K562 (cell line): ENCODE measurements around the gene ZSCAN2. TPM values are rescaled to one million over a fixed set of nuclear protein-coding genes. Genes with fewer than 3 reads are reported as not detected.
A peak's percentile ranks its signal among the peaks of the same experiment; 100 is the strongest.

Source experiments
- ATAC-seq: fragments of 200-7000 bp; cut with Tn5 transposase; 3 replicates; pipeline ENCODE4 v1.9.1; 2020; ENCODE audit warnings: moderate library complexity
- BruUV-seq: library from RNA; stranded (reverse); fragments of 400-500 nt; replicated peaks from 2 replicates; lab custom pipeline; 2021; lab: Mats Ljungman, UMichigan
- CTCF ChIA-PET: fragments of 300-600 bp; formaldehyde crosslinking; extraction: SDS; loops from one replicate; lab custom pipeline; 2021; ENCODE audit warnings: low intra/inter-chr PET ratio; lab: Yijun Ruan, JAX
- POLR2A ChIA-PET: fragments of 300-600, 350-650 bp; sonication (Branson Sonifier 250); formaldehyde crosslinking; extraction: SDS; loops from one replicate; lab custom pipeline; 2021; ENCODE audit warnings: antibody characterized with exemption, inconsistent platforms; lab: Yijun Ruan, JAX
- DNase-seq, 4 experiments: peaks; one replicate each; pipeline versions ENCODE4 v3.0.0 to v3.0.0-alpha.2; 2011 to 2018; ENCODE audit warnings: low spot score in 3 of 4, mixed read lengths in 3 of 4; ENCODE audit errors: extremely low read depth in 1 of 4
- FAIRE-seq: peaks from 2 replicates; lab custom pipeline; 2011; peaks lifted over from hg19 to GRCh38; lab: Jason Lieb, UNC
- H2AFZ ChIP-seq: 2 replicates; pipeline ENCODE4 v1.6.0; 2011; ENCODE audit warnings: low read depth, low read length, control low read depth, inconsistent platforms
- H3K27ac ChIP-seq: fragments of 200-600 bp; 3 replicates; pipeline ENCODE4 v1.8.0; 2011; ENCODE audit warnings: low read depth, mild to moderate bottlenecking, control low read depth, inconsistent platforms, low read length, moderate library complexity, mixed read lengths; ENCODE audit errors: extremely low read depth
- H3K27me3 ChIP-seq, 2 experiments: fragments of 300-600 bp in 1 of 2; 2 replicates in 1 of 2; 3 replicates in 1 of 2; pipeline versions ENCODE4 v1.6.0 to v1.8.0; 2011; ENCODE audit warnings: inconsistent platforms in 2 of 2, low read length in 2 of 2, mild to moderate bottlenecking in 1 of 2, mixed read lengths in 1 of 2, moderate library complexity in 1 of 2; ENCODE audit not compliant: control insufficient read depth in 2 of 2, insufficient read depth in 2 of 2
- H3K36me3 ChIP-seq: fragments of 300-600 bp; 3 replicates; pipeline ENCODE4 v1.8.0; 2011; ENCODE audit warnings: mild to moderate bottlenecking, low read length, inconsistent platforms; ENCODE audit not compliant: control insufficient read depth, insufficient read depth
- H3K4me1 ChIP-seq, 2 experiments: fragments of 200-600 bp in 1 of 2; replicated peaks in 1 of 2; 2 replicates in 1 of 2; 3 replicates in 1 of 2; pipeline versions ENCODE4 v1.5.1 to v1.8.0; 2011; ENCODE audit warnings: inconsistent platforms in 2 of 2, low read length in 2 of 2, mild to moderate bottlenecking in 1 of 2, mixed read lengths in 1 of 2, moderate library complexity in 1 of 2; ENCODE audit not compliant: control insufficient read depth in 2 of 2, insufficient read depth in 2 of 2
- H3K4me2 ChIP-seq: 2 replicates; pipeline ENCODE4 v1.6.1; 2011; ENCODE audit warnings: low read length, control low read depth, inconsistent platforms, mixed read lengths; ENCODE audit not compliant: insufficient read depth
- H3K4me3 ChIP-seq: fragments of 200-600 bp; sonication (generic), shearing (Covaris generic); 2 replicates; pipeline ENCODE4 v1.5.1; 2016; ENCODE audit warnings: control low read depth, inconsistent platforms
- H3K79me2 ChIP-seq: fragments of 200-600 bp; 3 replicates; pipeline ENCODE4 v1.8.0; 2011; ENCODE audit warnings: low read length, inconsistent platforms; ENCODE audit not compliant: control insufficient read depth, insufficient read depth
- H3K9ac ChIP-seq, 2 experiments: 2 replicates each; pipeline versions ENCODE4 v1.6.0 to v1.6.1; 2011; ENCODE audit warnings: low read depth in 2 of 2, low read length in 2 of 2, control low read depth in 1 of 2, inconsistent platforms in 1 of 2, mild to moderate bottlenecking in 1 of 2, mixed read lengths in 1 of 2; ENCODE audit not compliant: insufficient read depth in 1 of 2
- H3K9me1 ChIP-seq: one replicate; pipeline ENCODE4 v1.6.0; 2011; ENCODE audit warnings: inconsistent platforms, mild to moderate bottlenecking, low read length, moderate library complexity; ENCODE audit not compliant: control insufficient read depth, insufficient read depth
- H3K9me3 ChIP-seq: replicated peaks from 2 replicates; pipeline ENCODE4 v1.5.1; 2011; ENCODE audit warnings: low read depth, low read length, inconsistent platforms; ENCODE audit not compliant: control insufficient read depth, insufficient read depth
- H4K20me1 ChIP-seq: replicated peaks from 2 replicates; pipeline ENCODE4 v1.6.1; 2011; ENCODE audit warnings: low read length, inconsistent platforms, mixed read lengths; ENCODE audit not compliant: control insufficient read depth, insufficient read depth
- ARID2 ChIP-seq: fragments of 450-650 bp; IDR thresholded peaks from 2 replicates; pipeline ENCODE4 v1.6.1; 2017; ENCODE audit warnings: antibody characterized with exemption, mild to moderate bottlenecking
- BACH1 ChIP-seq: fragments of 200-800 bp; sonication (Bioruptor generic); IDR thresholded peaks from 2 replicates; pipeline ENCODE4 v1.6.1; 2016; ENCODE audit warnings: missing genetic modification characterization, missing compliant biosample characterization
- CBX3 ChIP-seq, 2 experiments: IDR thresholded peaks; 1 replicate in 1 of 2; 2 replicates in 1 of 2; pipeline ENCODE4 v1.6.1; 2012; ENCODE audit warnings: inconsistent platforms in 2 of 2, low read length in 2 of 2, borderline replicate concordance in 1 of 2, control low read depth in 1 of 2
- MNT ChIP-seq, 2 experiments: fragments of 450-650 bp; conservative IDR thresholded peaks; 2 replicates each; pipeline ENCODE4 v1.6.1; 2017; ENCODE audit warnings: mild to moderate bottlenecking in 2 of 2, moderate library complexity in 2 of 2
- RBM22 ChIP-seq: fragments of 200-400 bp; formaldehyde crosslinking; IDR thresholded peaks from 2 replicates; pipeline ENCODE4 v1.6.1; 2018; ENCODE audit warnings: low read length, low read depth; ENCODE audit not compliant: poor library complexity, severe bottlenecking
- SIRT6 ChIP-seq: IDR thresholded peaks from one replicate; pipeline ENCODE4 v1.6.1; 2012; ENCODE audit warnings: low read depth, mild to moderate bottlenecking, control low read depth, inconsistent platforms, low read length, moderate library complexity
- SMAD4 ChIP-seq: fragments of 250-450 bp; sonication (Bioruptor Pico); conservative IDR thresholded peaks from 2 replicates; pipeline ENCODE4 v1.8.0; 2021; ENCODE audit warnings: inconsistent platforms, mild to moderate bottlenecking, moderate library complexity
- SMARCE1 ChIP-seq: fragments of 450-650 bp; IDR thresholded peaks from 2 replicates; pipeline ENCODE4 v1.7.1; 2016; ENCODE audit warnings: mild to moderate bottlenecking
- TCF15 ChIP-seq: fragments of 250-450 bp; sonication (Bioruptor Pico); IDR thresholded peaks from 2 replicates; pipeline ENCODE4 v1.8.0; 2022; ENCODE audit warnings: moderate library complexity, mild to moderate bottlenecking, inconsistent platforms
- TSHZ1 ChIP-seq: fragments of 250-450 bp; sonication (Bioruptor Pico); IDR thresholded peaks from 2 replicates; pipeline ENCODE4 v1.4.0; 2020; ENCODE audit warnings: mild to moderate bottlenecking, moderate library complexity
- ZFP36 ChIP-seq: fragments of 150-350 bp; IDR thresholded peaks from 2 replicates; pipeline ENCODE4 v1.6.1; 2018; ENCODE audit warnings: low read length, low read depth; ENCODE audit not compliant: partially characterized antibody
- ZNF165 ChIP-seq: fragments of 250-450 bp; sonication (Bioruptor Pico); IDR thresholded peaks from 2 replicates; pipeline ENCODE4 v1.4.0; 2020; ENCODE audit warnings: borderline replicate concordance
- ZNF23 ChIP-seq: fragments of 250-450 bp; sonication (Bioruptor Pico); IDR thresholded peaks from 2 replicates; pipeline ENCODE4 v1.4.0; 2020; ENCODE audit warnings: mild to moderate bottlenecking
- ZNF41 ChIP-seq: fragments of 250-450 bp; sonication (Bioruptor Pico); conservative IDR thresholded peaks from 2 replicates; pipeline ENCODE4 v1.4.0; 2020; ENCODE audit warnings: mild to moderate bottlenecking
- WGBS: fragments of 100-300 bp; shearing (Covaris generic); methylation state at CpG from one replicate; pipeline ENCODE4 v1.1.6; 2016; ENCODE audit warnings: low coverage, mixed read lengths; ENCODE audit not compliant: insufficient coverage; ENCODE audit errors: missing lambda C conversion rate; 5-methylcytosine and 5-hydroxymethylcytosine counted together
- in situ Hi-C: fragments of 300-500 bp; cut with MboI; formaldehyde crosslinking; loops from 4 replicates; pipeline ENCODE4 v1.15.0; 2018; ENCODE audit warnings: inconsistent platforms, mixed read lengths
- intact Hi-C: fragments of 100-400 bp; cut with micrococcal nuclease; formaldehyde crosslinking; loops from 2 replicates; pipeline ENCODE4 v1.14.2; 2022
- polyA plus RNA-seq, 8 experiments: library from polyadenylated mRNA; depleted of rRNA in 4 of 8; stranded (reverse) in 5 of 8; unstranded in 3 of 8; fragments of >200 nt; fragmentation: Nextera tagmentation in 2 of 8; fragmentation: Illumina TruSeq in 1 of 8; extraction: Ambion mirVana in 2 of 8; extraction: Trizol in 1 of 8; gene quantifications; 2 replicates each; pipeline versions ENCODE4 v1.2.1 to v1.2.3, GENCODE V29; 2011 to 2014; ENCODE audit warnings: inconsistent platforms in 1 of 8, missing spikeins in 1 of 8
- total RNA-seq, 7 experiments: library from RNA; depleted of rRNA in 6 of 7; stranded (reverse); fragments of >200 nt in 6 of 7; fragmentation: Illumina TruSeq in 2 of 7; extraction: Trizol in 2 of 7; gene quantifications; 2 replicates each; pipeline versions ENCODE4 v1.2.1 to v1.2.3, GENCODE V29; 2011 to 2021; ENCODE audit warnings: low replicate concordance in 1 of 7

ZSCAN2 gene
- total and polyA plus RNA-seq, 9 of the 15 experiments (the other 6 are each of a cell fraction or from before 2014, with no cell fraction given): 1.7 to 14.2 (median 6.6) TPM

GRCh38 chr15:84598993-84599392 lies 1.8 kb upstream of the ZSCAN2 start:
- DNase-seq (peak; percentile 70 to 81 (median 74)), FAIRE-seq (peak; percentile 93), ATAC-seq (peak; percentile 63)
- in situ Hi-C loops (loop anchor here (25.0 kb wide), 1 partner anchor 288 kb away; the partner anchor contains the start of gene SLC28A1), intact Hi-C loops (loop anchor here (1.0 to 5.0 kb wide), 6 partner anchors 39 to 328 kb away; partner anchors contain the start of gene ZNF592)
- no peaks in the 10 kb centered on the region for H3K9me3 ChIP-seq
- no peaks in the 10 kb centered on the region for H4K20me1 ChIP-seq
- peak overlapping the region; percentile 91 for H2AFZ ChIP-seq
- no peak overlapping the region for H3K9ac ChIP-seq
- peaks cover 4% of the 10 kb centered on the region; the same call in 1 of the 3 replicates for H3K79me2 ChIP-seq
- POLR2A ChIA-PET: interaction anchor here (0.6 to 1.3 kb wide), 5 partner anchors 10 to 220 kb away, joined by 3 to 4 read pairs (median 3); no protein-coding TSS in a partner anchor
- BruUV-seq: no TSS peak
- no peak overlapping the region for H3K27ac ChIP-seq
- H3K9me1 ChIP-seq: no peaks in the 10 kb centered on the region
- H3K36me3 ChIP-seq: peaks cover 5% of the 10 kb centered on the region; the same call in 1 of the 3 replicates
- 59% methylated on average over 1 of the region's 1 CpG for WGBS
- CTCF ChIA-PET: interaction anchor here (1.0 to 2.4 kb wide), 2 partner anchors 11 to 39 kb away, joined by 3 to 18 read pairs; no protein-coding TSS in a partner anchor
- no peak overlapping the region for H3K4me2 ChIP-seq
- no peaks in the 10 kb centered on the region for H3K27me3 ChIP-seq
- H3K4me3 ChIP-seq: no peak overlapping the region
- H3K4me1 ChIP-seq: peaks cover 16% of the 10 kb centered on the region in 2 experiments
- TF ChIP-seq TSHZ1 (CRISPR knock-in tag) (no peak), SMAD4 (CRISPR knock-in tag) (no peak), MNT (conservative IDR thresholded peaks at IDR 0.05) (peak in 1 of 2 experiments; percentile 37; a peak in 1 of 4 replicates), SMARCE1 (no peak), CBX3 (IDR thresholded peaks at IDR 0.05; ENCODE audit: borderline replicate concordance in 1 of 2, low read length in 2 of 2) (no peak), RBM22 (no peak), ZNF165 (CRISPR knock-in tag) (no peak), TCF15 (no peak), ZFP36 (no peak), ARID2 (peak; percentile 52; the same call in 1 of the 2 replicates), ZNF23 (no peak), ZNF41 (no peak), BACH1 (tag) (no peak), SIRT6 (no peak)
